Esophagus muscularis mucosa (tissue), 3 donors: ENCODE data around the gene PDE4D.

ENCODE experiments used
- POLR2A ChIP-seq: fragments of 450-650 bp; IDR thresholded peaks from one replicate; pipeline ENCODE4 v1.6.1; 2017; ENCODE audit warnings: antibody characterized with exemption, moderate library complexity, mild to moderate bottlenecking, low read depth
- TF ChIP-seq, protein P1 (sequence below), 3 experiments: fragments of 200-600 bp in 2 of 3; fragments of 450-650 bp in 1 of 3; sonication (generic) in 2 of 3; IDR thresholded peaks; one replicate each; pipeline ENCODE4 v1.5.1; 2017 to 2019; ENCODE audit warnings: antibody characterized with exemption in 3 of 3, mild to moderate bottlenecking in 2 of 3, moderate library complexity in 1 of 3

DNA sequence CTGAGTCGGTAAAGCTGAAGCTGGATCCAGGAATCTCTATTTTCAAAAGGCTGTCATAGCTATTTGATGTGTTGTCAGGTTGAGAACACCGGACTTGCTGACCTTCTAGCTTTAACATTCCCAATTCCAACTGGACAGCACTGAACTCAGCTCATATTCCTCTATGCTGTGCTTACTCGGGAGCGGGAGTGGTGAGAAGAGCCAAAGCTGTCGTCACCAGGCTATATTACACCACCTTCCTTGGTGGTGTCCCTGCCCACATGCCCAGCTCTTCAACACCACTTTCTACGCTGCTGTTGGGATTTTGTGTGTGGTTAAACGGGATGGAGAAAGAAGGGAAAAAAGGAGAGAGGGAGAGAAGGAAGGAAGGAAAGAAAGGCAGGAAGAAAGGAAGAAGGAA is 657.1 kb downstream of the PDE4D start:
- TF ChIP-seq, protein P1, sequence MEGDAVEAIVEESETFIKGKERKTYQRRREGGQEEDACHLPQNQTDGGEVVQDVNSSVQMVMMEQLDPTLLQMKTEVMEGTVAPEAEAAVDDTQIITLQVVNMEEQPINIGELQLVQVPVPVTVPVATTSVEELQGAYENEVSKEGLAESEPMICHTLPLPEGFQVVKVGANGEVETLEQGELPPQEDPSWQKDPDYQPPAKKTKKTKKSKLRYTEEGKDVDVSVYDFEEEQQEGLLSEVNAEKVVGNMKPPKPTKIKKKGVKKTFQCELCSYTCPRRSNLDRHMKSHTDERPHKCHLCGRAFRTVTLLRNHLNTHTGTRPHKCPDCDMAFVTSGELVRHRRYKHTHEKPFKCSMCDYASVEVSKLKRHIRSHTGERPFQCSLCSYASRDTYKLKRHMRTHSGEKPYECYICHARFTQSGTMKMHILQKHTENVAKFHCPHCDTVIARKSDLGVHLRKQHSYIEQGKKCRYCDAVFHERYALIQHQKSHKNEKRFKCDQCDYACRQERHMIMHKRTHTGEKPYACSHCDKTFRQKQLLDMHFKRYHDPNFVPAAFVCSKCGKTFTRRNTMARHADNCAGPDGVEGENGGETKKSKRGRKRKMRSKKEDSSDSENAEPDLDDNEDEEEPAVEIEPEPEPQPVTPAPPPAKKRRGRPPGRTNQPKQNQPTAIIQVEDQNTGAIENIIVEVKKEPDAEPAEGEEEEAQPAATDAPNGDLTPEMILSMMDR (IDR thresholded peaks at IDR 0.05), result no peak
- no peak for TF ChIP-seq POLR2A
